Smooth muscle cell of the brain vasculature (primary cell): ENCODE measurements around the gene ZNF692.
A peak's percentile ranks its signal among the peaks of the same experiment; 100 is the strongest.
"Not testable (repeated sequence)": the region's sequence is repeated elsewhere in the genome, so short reads cannot be mapped to it uniquely, and the experiment has no call there.

Source experiments
- DNase-seq: peaks from one replicate; pipeline ENCODE4 v3.0.0-alpha.2; 2012; ENCODE audit warnings: low read depth, low spot score

ZNF692 gene

GRCh38 chr1:248882427-248882826 is 23.5 kb upstream of the ZNF692 start:
- DNase-seq: not testable (repeated sequence)

- DNase-seq: no peak
Observed at GRCh38 chr1:248881261-248881660, 22.4 kb upstream of the ZNF692 start.

GRCh38 chr1:248873993-248874533 is 15.2 kb upstream of the ZNF692 start:
- DNase-seq: peak; percentile 84

- peak; percentile 91 for DNase-seq
Observed at GRCh38 chr1:248873409-248873992, 14.6 kb upstream of the ZNF692 start.

GRCh38 chr1:248872752-248873408 is 14.0 kb upstream of the ZNF692 start:
- no peak for DNase-seq

GRCh38 chr1:248871837-248872401 is 13.0 kb upstream of the ZNF692 start:
- DNase-seq: no peak

- no peak for DNase-seq
Observed at GRCh38 chr1:248862998-248863881, 4.4 kb upstream of the ZNF692 start.

- no peak for DNase-seq
Observed at GRCh38 chr1:248862695-248862997, 3.8 kb upstream of the ZNF692 start.

- no peak for DNase-seq
Observed at GRCh38 chr1:248861616-248862015, 2.7 kb upstream of the ZNF692 start.

- no peak for DNase-seq
Observed at GRCh38 chr1:248860007-248860406, 1.1 kb upstream of the ZNF692 start.

GRCh38 chr1:248858096-248858890 is 592 bp downstream of the ZNF692 start:
- DNase-seq: no peak

GRCh38 chr1:248857749-248858095 is 1.2 kb downstream of the ZNF692 start:
- no peak for DNase-seq

- DNase-seq: no peak
Observed at GRCh38 chr1:248857201-248857600, 1.7 kb downstream of the ZNF692 start.

GRCh38 chr1:248856176-248856575 is 2.7 kb downstream of the ZNF692 start:
- DNase-seq: no peak

GRCh38 chr1:248855580-248855979 is 3.3 kb downstream of the ZNF692 start:
- no peak for DNase-seq

GRCh38 chr1:248853663-248854375 is 5.1 kb downstream of the ZNF692 start:
- DNase-seq: no peak

GRCh38 chr1:248852481-248853405 is 6.1 kb downstream of the ZNF692 start:
- no peak for DNase-seq

GRCh38 chr1:248851390-248851789 is 7.5 kb downstream of the ZNF692 start:
- no peak for DNase-seq

- DNase-seq: no peak
Observed at GRCh38 chr1:248850536-248851251, 8.2 kb downstream of the ZNF692 start.
